ENCODE measurements around the gene PRKAG2. TPM values are rescaled to one million over a fixed set of nuclear protein-coding genes. Genes with fewer than 3 reads are reported as not detected.

PRKAG2 gene
- total and polyA plus RNA-seq, 2 of the 8 experiments (the other 6 are each of a cell fraction or from before 2014, with no cell fraction given) = 7.5 to 18.1 TPM

DNA sequence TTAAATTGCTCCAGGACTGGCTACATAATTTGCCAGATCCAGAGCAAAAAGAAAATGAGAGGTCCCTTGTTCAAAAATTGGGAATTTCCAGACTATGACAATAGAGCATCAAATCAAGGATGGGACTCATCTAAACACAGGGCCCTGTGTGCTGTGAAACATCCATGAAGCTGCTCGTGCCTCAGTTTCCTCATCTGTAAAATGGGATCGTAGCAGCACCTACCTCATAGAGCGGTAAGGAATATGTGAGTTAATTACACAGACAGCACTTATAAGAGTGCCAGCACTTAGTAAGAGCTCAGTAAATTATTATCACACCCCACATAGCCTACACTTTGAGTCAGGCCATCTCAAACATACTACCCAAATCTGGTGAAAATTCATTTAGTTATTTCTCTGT lies 221.4 kb downstream of the PRKAG2 start:
- Histone ChIP-seq H2BK20ac (ENCODE audit: low read length) (no peak overlapping the region), H3K79me2 (ENCODE audit: control insufficient read depth in 1 of 2, insufficient read depth in 2 of 2, low read length in 2 of 2) (no peaks in the 10 kb centered on the region), H3K4ac (replicated peaks; ENCODE audit: insufficient read length, low read depth, low read length) (no peak overlapping the region), H3K14ac (ENCODE audit: insufficient read length) (no peak overlapping the region), H3K79me1 (ENCODE audit: low read depth, low read length) (no peaks in the 10 kb centered on the region), H4K20me1 (replicated peaks in 1 of 2; ENCODE audit: control insufficient read depth in 1 of 2, insufficient read depth in 2 of 2, low read length in 2 of 2) (no peaks in the 10 kb centered on the region), H2BK15ac (ENCODE audit: low read length) (no peak overlapping the region), H4K8ac (ENCODE audit: extremely low read depth, insufficient read depth, low read length) (no peak overlapping the region), H3K27me3 (replicated peaks in 1 of 4; ENCODE audit: control insufficient read depth in 3 of 4, extremely low read depth in 1 of 4, insufficient read depth in 3 of 4, low read length in 3 of 4) (no peaks in the 10 kb centered on the region), H3K18ac (ENCODE audit: extremely low read depth, low read length) (no peak overlapping the region), H3K36me3 (ENCODE audit: control insufficient read depth in 2 of 4, insufficient read depth in 4 of 4, low read length in 3 of 4) (no peaks in the 10 kb centered on the region), H3K4me1 (replicated peaks in 1 of 4; ENCODE audit: control insufficient read depth in 3 of 4, insufficient read depth in 4 of 4, low read length in 3 of 4) (no peaks in the 10 kb centered on the region), H2BK120ac (replicated peaks; ENCODE audit: low read depth, low read length) (no peak overlapping the region), H3K23me2 (ENCODE audit: low read depth, low read length) (no peaks in the 10 kb centered on the region), H3K27ac (ENCODE audit: low read depth, low read length) (no peak overlapping the region), H3K4me2 (ENCODE audit: insufficient read depth in 1 of 2, low read depth in 2 of 2, low read length in 2 of 2) (no peak overlapping the region), H3K23ac (ENCODE audit: insufficient read length) (no peak overlapping the region), H4K91ac (replicated peaks; ENCODE audit: insufficient read length, low read length) (no peak overlapping the region), H3K9ac (replicated peaks in 1 of 4; ENCODE audit: extremely low read depth in 1 of 4, low read depth in 3 of 4, low read length in 3 of 4) (no peak overlapping the region), H3K9me3 (ENCODE audit: insufficient read depth in 2 of 2, low read depth in 1 of 2, low read length in 1 of 2) (no peaks in the 10 kb centered on the region), H4K5ac (ENCODE audit: insufficient read length, low read depth, low read length) (no peak overlapping the region), H2AFZ (ENCODE audit: low read length) (no peak overlapping the region), H2BK5ac (ENCODE audit: low read depth, low read length) (no peak overlapping the region), H3K4me3 (ENCODE audit: extremely low read depth in 1 of 4, insufficient read depth in 2 of 4, low read depth in 3 of 4, low read length in 4 of 4) (no peak overlapping the region), H3K56ac (replicated peaks; ENCODE audit: insufficient read length, low read depth, low read length) (no peak overlapping the region), H2AK5ac (ENCODE audit: low read depth, low read length) (no peak overlapping the region), H2BK12ac (ENCODE audit: low read depth, low read length) (no peak overlapping the region)
- FAIRE-seq (no peak), DNase-seq (ENCODE audit: low read depth in 1 of 2, low spot score in 2 of 2) (no peak)
- no peak for TF ChIP-seq BRCA1 (IDR thresholded peaks at IDR 0.05; ENCODE audit: low read depth, low read length)
- TF ChIP-seq SIRT6 (IDR thresholded peaks at IDR 0.05; ENCODE audit: low read length) = no peak
- TF ChIP-seq, protein P1, sequence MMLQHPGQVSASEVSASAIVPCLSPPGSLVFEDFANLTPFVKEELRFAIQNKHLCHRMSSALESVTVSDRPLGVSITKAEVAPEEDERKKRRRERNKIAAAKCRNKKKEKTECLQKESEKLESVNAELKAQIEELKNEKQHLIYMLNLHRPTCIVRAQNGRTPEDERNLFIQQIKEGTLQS (IDR thresholded peaks at IDR 0.05; ENCODE audit: insufficient read depth, low read depth, low read length) = no peak
- TF ChIP-seq CBX8 (IDR thresholded peaks at IDR 0.05; ENCODE audit: borderline replicate concordance, low read depth, low read length) = no peak
- TF ChIP-seq SP4 (IDR thresholded peaks at IDR 0.05; ENCODE audit: low read length) = no peak
- no peak for TF ChIP-seq CTBP2 (IDR thresholded peaks at IDR 0.05; ENCODE audit: borderline replicate concordance, insufficient read depth, insufficient read length, low read length)
- ChIA-PET CTCF (ENCODE audit: partially characterized antibody) (interaction anchor here (1.2 to 1.7 kb wide), 4 partner anchors 15 to 51 kb away, joined by 3 to 5 read pairs (median 3); no protein-coding TSS in a partner anchor), POLR2A (ENCODE audit: partially characterized antibody) (no interaction called here)
- 96% methylated on average over 3 of the region's 3 CpGs; no CpG with 5 or more reads in 1 of the 2 experiments for WGBS, 2 experiments (ENCODE audit: extremely low coverage in 1 of 2, insufficient coverage in 1 of 2, insufficient read length in 1 of 2, insufficient replicate concordance in 2 of 2, low coverage in 1 of 2, low lambda C conversion rate in 2 of 2, missing lambda C conversion rate in 1 of 2)

Measured in H1 (cell line).